COR-L47 (cell line): ENCODE measurements around the gene ZNF735.
"Not testable (repeated sequence)": the region's sequence is repeated elsewhere in the genome, so short reads cannot be mapped to it uniquely, and the experiment has no call there.

Experiments used
- DNase-seq: peaks from one replicate; lab custom pipeline; 2025; lab: John Stamatoyannopoulos, UW

ZNF735 gene

GRCh38 chr7:64206903-64207302 lies at the start of gene ZNF735:
ZNF735 (plus strand) TSS chr7:64207203; CDS start chr7:64207203, 0 bp downstream.
- no peak for DNase-seq

GRCh38 chr7:64170974-64171373 lies 36.0 kb upstream of the ZNF735 start:
- DNase-seq, result not testable (repeated sequence)

- no peak for DNase-seq
These were observed 32.7 kb upstream of the ZNF735 start for GRCh38 chr7:64174328-64174727.

GRCh38 chr7:64174941-64175340 lies 32.1 kb upstream of the ZNF735 start:
- DNase-seq, result no peak

- DNase-seq, result no peak
These were observed 26.0 kb upstream of the ZNF735 start for GRCh38 chr7:64180989-64181388.

GRCh38 chr7:64181586-64181985 lies 25.4 kb upstream of the ZNF735 start:
- no peak for DNase-seq

- DNase-seq, result no peak
These were observed 24.8 kb upstream of the ZNF735 start for GRCh38 chr7:64182036-64182790.

GRCh38 chr7:64183126-64183742 lies 23.8 kb upstream of the ZNF735 start:
- no peak for DNase-seq

- DNase-seq, result no peak
These were observed 23.1 kb upstream of the ZNF735 start for GRCh38 chr7:64183827-64184372.

- no peak for DNase-seq
These were observed 22.6 kb upstream of the ZNF735 start for GRCh38 chr7:64184376-64184775.

- DNase-seq, result no peak
These were observed 19.6 kb upstream of the ZNF735 start for GRCh38 chr7:64187408-64187807.

- no peak for DNase-seq
These were observed 14.8 kb upstream of the ZNF735 start for GRCh38 chr7:64192148-64192704.

- DNase-seq, result no peak
These were observed 14.2 kb upstream of the ZNF735 start for GRCh38 chr7:64192775-64193174.

GRCh38 chr7:64219710-64220298 lies 12.8 kb downstream of the ZNF735 start:
- not testable (repeated sequence) for DNase-seq

GRCh38 chr7:64223366-64223765 lies 16.4 kb downstream of the ZNF735 start:
- DNase-seq, result no peak

- DNase-seq, result not testable (repeated sequence)
These were observed 21.2 kb downstream of the ZNF735 start, which contains the start of gene ZNF679 for GRCh38 chr7:64228174-64228573. ZNF679 (plus strand) TSS chr7:64228474; CDS start chr7:64249118, 20,644 bp downstream.

- DNase-seq, result no peak
These were observed 59.4 kb downstream of the ZNF735 start for GRCh38 chr7:64266341-64266919.
